Retinal pigment epithelial cell (primary cell): ENCODE measurements around the gene GH1.

ENCODE experiments used
- DNase-seq: peaks from one replicate; pipeline ENCODE4 v3.0.0-alpha.2; 2010; ENCODE audit warnings: low read depth
- H3K4me3 ChIP-seq: 2 replicates; pipeline ENCODE4 v1.5.1; 2011; ENCODE audit warnings: mild to moderate bottlenecking, low read length, control low read depth, moderate library complexity
- TF ChIP-seq, protein P1 (sequence below): conservative IDR thresholded peaks from 2 replicates; pipeline ENCODE4 v1.5.1; 2011; ENCODE audit warnings: low read depth, low read length, control low read depth, inconsistent platforms

The GH1 gene

GRCh38 chr17:63930951-63931575, 12.4 kb upstream of the GH1 start:
- TF ChIP-seq, protein P1, sequence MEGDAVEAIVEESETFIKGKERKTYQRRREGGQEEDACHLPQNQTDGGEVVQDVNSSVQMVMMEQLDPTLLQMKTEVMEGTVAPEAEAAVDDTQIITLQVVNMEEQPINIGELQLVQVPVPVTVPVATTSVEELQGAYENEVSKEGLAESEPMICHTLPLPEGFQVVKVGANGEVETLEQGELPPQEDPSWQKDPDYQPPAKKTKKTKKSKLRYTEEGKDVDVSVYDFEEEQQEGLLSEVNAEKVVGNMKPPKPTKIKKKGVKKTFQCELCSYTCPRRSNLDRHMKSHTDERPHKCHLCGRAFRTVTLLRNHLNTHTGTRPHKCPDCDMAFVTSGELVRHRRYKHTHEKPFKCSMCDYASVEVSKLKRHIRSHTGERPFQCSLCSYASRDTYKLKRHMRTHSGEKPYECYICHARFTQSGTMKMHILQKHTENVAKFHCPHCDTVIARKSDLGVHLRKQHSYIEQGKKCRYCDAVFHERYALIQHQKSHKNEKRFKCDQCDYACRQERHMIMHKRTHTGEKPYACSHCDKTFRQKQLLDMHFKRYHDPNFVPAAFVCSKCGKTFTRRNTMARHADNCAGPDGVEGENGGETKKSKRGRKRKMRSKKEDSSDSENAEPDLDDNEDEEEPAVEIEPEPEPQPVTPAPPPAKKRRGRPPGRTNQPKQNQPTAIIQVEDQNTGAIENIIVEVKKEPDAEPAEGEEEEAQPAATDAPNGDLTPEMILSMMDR = no peak
- no peak overlapping the region for H3K4me3 ChIP-seq
- DNase-seq = no peak

GRCh38 chr17:63929860-63930766, 11.5 kb upstream of the GH1 start:
- peak; percentile 18 for DNase-seq
- TF ChIP-seq, protein P1 = no peak
- no peak overlapping the region for H3K4me3 ChIP-seq

DNA sequence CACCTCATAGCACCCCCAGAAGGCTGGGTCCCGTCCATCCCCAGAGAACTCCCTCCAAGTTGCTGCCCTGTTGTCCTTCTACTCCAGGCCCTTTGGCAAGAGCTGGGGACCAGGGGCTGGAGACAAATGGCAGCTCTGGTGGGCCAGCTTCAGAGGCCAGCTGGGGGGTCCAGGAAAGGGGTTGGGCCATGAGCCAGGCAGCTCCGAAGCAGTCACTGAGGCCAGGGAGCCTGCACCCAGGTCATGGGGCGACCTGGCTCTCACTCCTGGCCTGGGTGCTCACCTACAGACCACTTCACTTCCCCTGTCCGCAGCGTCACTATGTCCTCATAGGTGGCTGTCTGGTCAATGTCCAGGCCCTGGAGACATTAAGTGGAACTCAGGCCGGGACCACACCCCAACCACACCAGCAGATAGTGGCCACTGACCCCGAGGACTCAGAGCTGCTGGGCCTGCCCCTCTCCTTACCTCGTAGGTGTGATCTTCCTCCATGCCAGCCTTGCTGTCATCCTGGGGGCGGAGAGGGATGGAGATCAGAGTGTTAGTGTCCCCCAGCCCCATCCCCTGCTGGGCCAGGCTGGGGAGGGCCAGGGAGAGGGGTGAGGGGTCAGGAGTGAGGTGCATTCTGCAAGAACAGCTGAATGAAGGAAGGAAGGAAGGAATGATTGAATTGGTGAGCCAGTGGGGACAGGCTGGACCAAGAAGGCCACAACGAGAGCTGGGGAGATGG, 10.5 kb upstream of the GH1 start:
- DNase-seq = no peak
- TF ChIP-seq, protein P1 = no peak
- H3K4me3 ChIP-seq = no peak overlapping the region

GRCh38 chr17:63928172-63928666, 9.6 kb upstream of the GH1 start:
- no peak overlapping the region for H3K4me3 ChIP-seq
- DNase-seq = no peak
- TF ChIP-seq, protein P1 = no peak

DNA sequence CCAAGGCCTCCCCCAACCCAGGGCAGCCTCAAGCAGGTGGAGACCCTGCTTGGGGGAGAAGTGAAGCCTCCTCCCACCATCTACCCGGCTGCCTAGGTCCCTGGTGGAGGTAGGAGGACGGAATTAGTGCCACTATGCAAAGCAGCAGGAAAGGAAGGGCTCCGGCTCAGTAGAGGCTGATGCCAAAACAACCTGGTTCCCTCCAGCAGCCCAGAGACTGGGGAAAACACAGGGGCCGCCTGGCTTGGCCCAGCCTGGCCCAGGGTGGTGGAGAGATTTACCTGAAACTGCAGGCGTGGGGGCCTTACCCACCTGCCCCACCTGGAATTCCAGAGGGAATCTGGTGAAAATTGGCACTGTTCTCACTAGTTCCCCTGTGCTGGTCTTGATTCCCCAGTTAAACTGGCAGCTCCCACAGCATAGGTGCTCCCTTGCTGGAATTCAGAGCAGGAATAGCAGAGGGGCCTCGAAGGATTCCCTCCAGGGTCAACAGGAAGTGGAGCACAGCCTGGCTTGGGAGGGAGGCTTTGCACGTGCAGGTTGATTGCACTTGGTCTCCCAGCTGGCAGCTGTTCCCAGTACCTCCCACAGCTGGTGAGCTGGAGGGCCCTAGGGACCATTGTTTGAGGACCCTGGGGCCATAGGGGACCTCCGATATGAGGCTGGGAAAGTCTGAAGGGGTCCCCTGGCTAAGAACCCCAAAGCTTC, 9.0 kb upstream of the GH1 start:
- TF ChIP-seq, protein P1 = no peak
- no peak overlapping the region for H3K4me3 ChIP-seq
- DNase-seq = no peak

DNA sequence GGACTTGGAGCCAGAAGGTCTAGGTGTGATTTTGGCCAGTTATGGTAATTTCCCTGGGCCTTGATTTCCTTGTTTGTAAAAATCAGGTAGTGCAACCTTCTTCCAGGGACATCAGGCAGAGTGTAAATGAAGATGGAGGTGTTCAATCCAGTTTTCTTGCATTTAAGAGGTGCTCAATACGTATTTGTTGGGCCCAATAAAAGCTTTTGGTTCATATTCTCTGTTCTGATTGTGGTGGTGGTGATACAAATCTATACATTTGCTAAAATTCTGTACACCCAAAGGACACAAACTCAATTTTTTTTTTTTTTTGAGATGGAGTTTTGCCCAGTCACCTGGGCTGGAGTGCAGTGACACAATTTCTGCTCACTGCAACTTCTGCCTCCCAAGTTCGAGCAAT, 7.5 kb upstream of the GH1 start:
- TF ChIP-seq, protein P1 = no peak
- no peak for DNase-seq
- no peak overlapping the region for H3K4me3 ChIP-seq
